Spleen (tissue), 11 donors: ENCODE data around the gene BLTP2. TPM values are rescaled to one million over a fixed set of nuclear protein-coding genes. Genes with fewer than 3 reads are reported as not detected.

Experiments used
- DNase-seq: peaks from one replicate; pipeline ENCODE4 v3.0.0-alpha.2; 2020
- H3K27ac ChIP-seq, 8 donors: fragments of 200-600 bp; sonication (generic) in 7 of 8; 1 replicate in 4 of 8; 2 replicates in 4 of 8; pipeline versions ENCODE4 v1.5.0 to v1.8.0; 2016 to 2021; ENCODE audit warnings: inconsistent platforms in 4 of 8, mild to moderate bottlenecking in 4 of 8, moderate library complexity in 1 of 8
- H3K27me3 ChIP-seq, 7 donors: fragments of 200-600 bp; sonication (generic) in 6 of 7; replicated peaks in 1 of 7; 1 replicate in 4 of 7; 2 replicates in 3 of 7; pipeline versions ENCODE4 v1.5.0 to v1.8.0; 2016 to 2021; ENCODE audit warnings: inconsistent platforms in 3 of 7, mild to moderate bottlenecking in 1 of 7
- H3K36me3 ChIP-seq, 6 donors: fragments of 200-600 bp; sonication (generic) in 5 of 6; 1 replicate in 4 of 6; 2 replicates in 2 of 6; pipeline versions ENCODE4 v1.5.0 to v1.8.0; 2016 to 2021; ENCODE audit warnings: inconsistent platforms in 2 of 6
- H3K4me1 ChIP-seq, 6 donors: fragments of 200-600 bp; sonication (generic) in 5 of 6; 1 replicate in 3 of 6; 2 replicates in 3 of 6; pipeline versions ENCODE4 v1.5.0 to v1.8.0; 2016 to 2021; ENCODE audit warnings: inconsistent platforms in 3 of 6
- H3K4me3 ChIP-seq, 8 donors: fragments of 200-600 bp; sonication (generic) in 7 of 8; 1 replicate in 4 of 8; 2 replicates in 4 of 8; pipeline versions ENCODE4 v1.5.0 to v1.8.0; 2016 to 2021; ENCODE audit warnings: inconsistent platforms in 4 of 8, mild to moderate bottlenecking in 4 of 8, moderate library complexity in 2 of 8
- H3K9me3 ChIP-seq, 8 donors: fragments of 200-600 bp; sonication (generic) in 7 of 8; 1 replicate in 4 of 8; 2 replicates in 4 of 8; pipeline versions ENCODE4 v1.5.0 to v1.8.0; 2016 to 2021; ENCODE audit warnings: inconsistent platforms in 4 of 8
- CTCF ChIP-seq, 11 experiments: fragments of 200-600 bp in 7 of 11; fragments of 450-650 bp in 4 of 11; sonication (generic) in 4 of 11; IDR thresholded peaks in 8 of 11; conservative IDR thresholded peaks in 3 of 11; 1 replicate in 7 of 11; 2 replicates in 4 of 11; pipeline versions ENCODE4 v1.4.0 to v1.8.0; 2016 to 2021; ENCODE audit warnings: antibody characterized with exemption in 11 of 11, inconsistent platforms in 4 of 11, mild to moderate bottlenecking in 1 of 11
- POLR2A ChIP-seq, 3 donors: fragments of 450-650 bp; IDR thresholded peaks; one replicate each; pipeline ENCODE4 v1.5.1; 2017; ENCODE audit warnings: antibody characterized with exemption in 3 of 3, mild to moderate bottlenecking in 1 of 3
- POLR2AphosphoS5 ChIP-seq, 3 donors: sonication (generic); formaldehyde crosslinking; IDR thresholded peaks; one replicate each; pipeline ENCODE4 v1.5.1; 2017; ENCODE audit warnings: antibody characterized with exemption in 3 of 3
- WGBS, 5 donors: extraction: QIAGEN DNeasy Blood & Tissue Kit in 3 of 5; methylation state at CpG; one replicate each; pipeline versions ENCODE4 v1.1.5 to v1.1.7; 2013 to 2018; 5-methylcytosine and 5-hydroxymethylcytosine counted together
- intact Hi-C: fragments of 100-400 bp; cut with DNase I; formaldehyde crosslinking; loops from one replicate; pipeline ENCODE4 v1.15.0; 2023; ENCODE audit warnings: low total_unique reads
- polyA plus RNA-seq, 3 donors: library from polyadenylated mRNA; stranded (reverse); fragments of 200-250 nt; gene quantifications; one replicate each; pipeline ENCODE4 v1.2.1, GENCODE V29; 2013
- total RNA-seq, 7 donors: library from RNA; depleted of rRNA in 3 of 7; stranded (reverse); fragments of >200 nt in 3 of 7; fragmentation: NEBNext Ultra II Directional in 4 of 7; extraction: Animal tissue kit (Norgen Biotek cat#: 25700) in 4 of 7; gene quantifications; one replicate each; pipeline versions ENCODE4 v1.1.0 to v1.2.1, GENCODE V29; 2016 to 2021
- donor health status: healthy with polysubstance abuse.
- donor health status: DM: no; HTN: no; CAD: no; lungs with moderate emphysema.
- donor health status: DM: no; HTN: no; CAD: no.
- donor health status: Bipolar disorder and iron deficiency.
- donor health status: healthy.
- donor health status: DM: no; HTN: no; CAD: no.
- donor health status: DM: yes; HTN: yes; CAD: no.

The BLTP2 gene
- total and polyA plus RNA-seq, 10 donors, result 11.8 to 193 (median 146) TPM

GRCh38 chr17:28675980-28676379 lies 31.0 kb upstream of the BLTP2 start:
- intact Hi-C loops, result no loop called here
- Histone ChIP-seq H3K4me1 (no peaks in the 10 kb centered on the region), H3K9me3 (no peaks in the 10 kb centered on the region), H3K36me3 (peaks cover 14 to 100% (median 100%) of the 10 kb centered on the region in 6 donors), H3K27me3 (no peaks in the 10 kb centered on the region), H3K27ac (no peak overlapping the region), H3K4me3 (no peak overlapping the region)
- no peak for DNase-seq
- 90 to 93% (median 92%) methylated on average over 7 of the region's 7 CpGs for WGBS, 5 donors
- TF ChIP-seq CTCF (IDR thresholded peaks at IDR 0.05 in 8 of 11, conservative IDR thresholded peaks at IDR 0.05 in 3 of 11) (peak in 2 of 11 experiments; percentile 14 to 19), POLR2AphosphoS5 (IDR thresholded peaks at IDR 0.05) (no peak), POLR2A (IDR thresholded peaks at IDR 0.05) (no peak)

GRCh38 chr17:28675490-28675889 lies 30.5 kb upstream of the BLTP2 start:
- DNase-seq, result no peak
- intact Hi-C loops, result no loop called here
- Histone ChIP-seq H3K4me3 (no peak overlapping the region), H3K36me3 (peaks cover 14 to 100% (median 100%) of the 10 kb centered on the region in 6 donors), H3K27ac (no peak overlapping the region), H3K4me1 (no peaks in the 10 kb centered on the region), H3K27me3 (no peaks in the 10 kb centered on the region), H3K9me3 (no peaks in the 10 kb centered on the region)
- TF ChIP-seq POLR2AphosphoS5 (IDR thresholded peaks at IDR 0.05) (no peak), POLR2A (IDR thresholded peaks at IDR 0.05) (no peak), CTCF (IDR thresholded peaks at IDR 0.05 in 8 of 11, conservative IDR thresholded peaks at IDR 0.05 in 3 of 11) (no peak)
- WGBS, 5 donors, result 93 to 98% (median 97%) methylated on average over 3 of the region's 3 CpGs

- H3K4me3 ChIP-seq, result no peak overlapping the region
- WGBS, 5 donors, result 91 to 96% (median 94%) methylated on average over 1 of the region's 1 CpG
- H3K27me3 ChIP-seq, result no peaks in the 10 kb centered on the region
- H3K36me3 ChIP-seq, result peaks cover under 1 to 98% (median 60%) of the 10 kb centered on the region in 6 donors
- no peak for TF ChIP-seq POLR2A (IDR thresholded peaks at IDR 0.05)
- no peak for TF ChIP-seq POLR2AphosphoS5 (IDR thresholded peaks at IDR 0.05)
- no peak for TF ChIP-seq CTCF (IDR thresholded peaks at IDR 0.05 in 8 of 11, conservative IDR thresholded peaks at IDR 0.05 in 3 of 11)
- H3K9me3 ChIP-seq, result no peaks in the 10 kb centered on the region
- no peak for DNase-seq
- peaks cover 6 to 48% (median 25%) of the 10 kb centered on the region in 6 donors for H3K4me1 ChIP-seq
- no peak overlapping the region for H3K27ac ChIP-seq
- intact Hi-C loops, result no loop called here
Observed at GRCh38 chr17:28669918-28670317, 25.0 kb upstream of the BLTP2 start.

GRCh38 chr17:28667870-28668269 lies 22.9 kb upstream of the BLTP2 start:
- no peak for DNase-seq
- TF ChIP-seq POLR2AphosphoS5 (IDR thresholded peaks at IDR 0.05) (no peak), POLR2A (IDR thresholded peaks at IDR 0.05) (no peak), CTCF (IDR thresholded peaks at IDR 0.05 in 8 of 11, conservative IDR thresholded peaks at IDR 0.05 in 3 of 11) (no peak)
- peaks cover 0 to 87% (median 41%) of the 10 kb centered on the region in 6 donors for H3K36me3 ChIP-seq
- H3K27ac ChIP-seq, result no peak overlapping the region
- no peaks in the 10 kb centered on the region for H3K27me3 ChIP-seq
- H3K4me1 ChIP-seq, result peaks cover 20 to 68% (median 45%) of the 10 kb centered on the region in 6 donors
- H3K4me3 ChIP-seq, result no peak overlapping the region
- intact Hi-C loops, result no loop called here
- H3K9me3 ChIP-seq, result no peaks in the 10 kb centered on the region
- 75 to 95% (median 93%) methylated on average over 1 of the region's 1 CpG for WGBS, 5 donors
